ENCODE measurements around the gene BBS9.

The BBS9 gene

GRCh38 chr7:33128990-33129805 lies at the start of gene BBS9:
BBS9 (plus strand) TSS chr7:33129564; CDS start chr7:33146253, 16,689 bp downstream.
- no peaks in the 10 kb centered on the region for H3F3A ChIP-seq (ENCODE audit: low read depth)

DNA sequence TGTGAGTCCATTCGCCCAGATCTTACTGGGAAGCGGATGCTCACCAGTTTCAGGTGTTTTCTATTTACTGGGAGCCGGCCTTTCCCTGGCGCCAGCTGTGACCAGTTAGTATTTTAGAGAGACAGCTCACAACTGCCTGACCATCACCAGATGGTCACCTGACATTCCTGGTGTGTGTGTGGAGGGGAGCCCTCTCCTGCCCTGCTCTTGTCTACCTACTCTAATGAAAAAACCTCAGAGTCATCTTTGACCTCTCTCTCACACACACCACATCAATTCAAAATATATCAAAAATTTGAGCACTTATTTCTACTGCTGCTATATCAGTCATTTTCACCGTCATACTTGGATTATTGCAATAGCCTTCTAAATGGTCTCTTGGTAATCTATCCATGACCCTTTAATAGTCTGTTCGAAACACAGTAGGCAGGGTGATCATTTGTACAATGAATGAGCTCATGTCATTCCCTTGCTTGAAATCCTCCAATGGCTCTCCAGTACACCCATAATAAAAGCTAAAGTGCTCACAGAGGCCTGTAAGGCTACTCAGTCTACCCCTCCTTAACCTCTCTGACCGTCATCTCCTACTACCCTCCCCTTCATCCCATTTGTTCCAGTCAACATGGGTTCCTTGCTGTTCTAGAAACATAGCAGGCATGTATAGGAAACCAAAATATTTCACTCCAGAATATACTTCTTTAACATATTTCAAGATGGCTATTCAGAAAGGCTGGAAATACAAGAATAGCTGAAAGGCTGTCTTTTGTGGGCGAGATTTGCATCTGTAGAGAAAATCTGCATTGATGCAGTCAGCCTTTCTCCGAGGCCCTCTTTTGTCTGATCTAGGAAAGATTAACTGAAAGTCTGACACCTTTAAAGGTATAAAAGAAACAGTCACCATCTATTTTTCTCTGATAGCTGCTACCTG lies 49.3 kb upstream of the BBS9 start:
- Histone ChIP-seq H3K9ac (ENCODE audit: low read depth, low read length, poor library complexity, severe bottlenecking) (no peak overlapping the region), H3K27me3 (ENCODE audit: insufficient read depth, low read length, poor library complexity, severe bottlenecking) (no peaks in the 10 kb centered on the region), H3K9me3 (ENCODE audit: insufficient read depth, low read depth, low read length) (no peaks in the 10 kb centered on the region), H3K9me2 (replicated peaks; ENCODE audit: low read depth, low read length) (no peaks in the 10 kb centered on the region), H3K4me2 (ENCODE audit: low read depth, low read length, poor library complexity, severe bottlenecking) (no peak overlapping the region), H3K4me3 (ENCODE audit: low read length, poor library complexity, severe bottlenecking) (no peak overlapping the region), H4K20me1 (ENCODE audit: insufficient read depth, low read length, poor library complexity, severe bottlenecking) (no peaks in the 10 kb centered on the region), H3K79me2 (ENCODE audit: insufficient read depth, low read length) (no peaks in the 10 kb centered on the region), H3K4me1 (ENCODE audit: insufficient read depth, low read length, poor library complexity, severe bottlenecking) (peaks cover 26% of the 10 kb centered on the region), H3K36me3 (ENCODE audit: insufficient read depth, low read length) (no peaks in the 10 kb centered on the region), H3F3A (ENCODE audit: low read depth) (no peaks in the 10 kb centered on the region), H2AFZ (ENCODE audit: low read length) (no peak overlapping the region)
- no peak for TF ChIP-seq CTCF (conservative IDR thresholded peaks at IDR 0.05; ENCODE audit: low read length)
- no peak for TF ChIP-seq EZH2phosphoT487 (IDR thresholded peaks at IDR 0.05; ENCODE audit: borderline replicate concordance)

More at GRCh38 chr7:33128990-33129805, at the start of gene BBS9:
- H2AFZ ChIP-seq (ENCODE audit: low read length), result peak within 1 kb of the TSS; percentile 98
- no peaks in the 10 kb centered on the region for H3K9me2 ChIP-seq (replicated peaks; ENCODE audit: low read depth, low read length)
- H3K79me2 ChIP-seq (ENCODE audit: insufficient read depth, low read length), result no peaks in the 10 kb centered on the region
- peak within 1 kb of the TSS; percentile 70 for H3K9ac ChIP-seq (ENCODE audit: low read depth, low read length, poor library complexity, severe bottlenecking)
- H3K9me3 ChIP-seq (ENCODE audit: insufficient read depth, low read depth, low read length), result no peaks in the 10 kb centered on the region
- H3K4me2 ChIP-seq (ENCODE audit: low read depth, low read length, poor library complexity, severe bottlenecking), result peak within 1 kb of the TSS; percentile 86
- H3K4me1 ChIP-seq (ENCODE audit: insufficient read depth, low read length, poor library complexity, severe bottlenecking), result peaks cover 5% of the 10 kb centered on the region
- no peaks in the 10 kb centered on the region for H3K27me3 ChIP-seq (ENCODE audit: insufficient read depth, low read length, poor library complexity, severe bottlenecking)
- H4K20me1 ChIP-seq (ENCODE audit: insufficient read depth, low read length, poor library complexity, severe bottlenecking), result no peaks in the 10 kb centered on the region
- H3K4me3 ChIP-seq (ENCODE audit: low read length, poor library complexity, severe bottlenecking), result peak within 1 kb of the TSS; percentile 86
- TF ChIP-seq EZH2phosphoT487 (IDR thresholded peaks at IDR 0.05; ENCODE audit: borderline replicate concordance) (no peak), CTCF (conservative IDR thresholded peaks at IDR 0.05; ENCODE audit: low read length) (no peak)
- no peaks in the 10 kb centered on the region for H3K36me3 ChIP-seq (ENCODE audit: insufficient read depth, low read length)

DNA sequence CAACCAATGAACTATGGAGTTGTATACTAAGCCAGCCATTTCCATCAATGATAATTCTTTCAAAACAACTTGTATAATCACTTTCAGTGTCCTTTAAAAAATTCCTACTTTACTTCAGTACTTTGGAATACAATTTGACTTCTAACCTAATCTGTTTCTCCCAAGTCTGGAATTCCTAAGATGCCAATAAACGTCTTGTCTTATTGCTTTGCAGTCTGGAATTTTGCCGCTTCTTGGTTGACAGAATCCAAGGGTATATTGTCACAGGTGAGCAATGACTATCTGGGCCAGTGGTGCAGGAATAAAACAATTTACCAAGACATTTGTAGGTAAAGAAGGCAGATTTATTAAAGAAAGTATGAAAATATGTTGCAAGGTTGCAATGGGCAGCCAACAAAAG lies 42.0 kb upstream of the BBS9 start:
- no peaks in the 10 kb centered on the region; the same call in 1 of the 2 replicates for H3K36me3 ChIP-seq (ENCODE audit: insufficient read depth, low read length)
- no peaks in the 10 kb centered on the region; the same call in 1 of the 2 replicates for H3K9me3 ChIP-seq (ENCODE audit: insufficient read depth, low read depth, low read length)
- H3K9me2 ChIP-seq (replicated peaks; ENCODE audit: low read depth, low read length), result no peaks in the 10 kb centered on the region
- no peaks in the 10 kb centered on the region for H3K79me2 ChIP-seq (ENCODE audit: insufficient read depth, low read length)
- no peak overlapping the region for H2AFZ ChIP-seq (ENCODE audit: low read length)
- no peaks in the 10 kb centered on the region for H3K4me1 ChIP-seq (ENCODE audit: insufficient read depth, low read length, poor library complexity, severe bottlenecking)
- no peak overlapping the region for H3K9ac ChIP-seq (ENCODE audit: low read depth, low read length, poor library complexity, severe bottlenecking)
- no peaks in the 10 kb centered on the region for H4K20me1 ChIP-seq (ENCODE audit: insufficient read depth, low read length, poor library complexity, severe bottlenecking)
- H3K4me3 ChIP-seq (ENCODE audit: low read length, poor library complexity, severe bottlenecking), result no peak overlapping the region
- no peaks in the 10 kb centered on the region for H3F3A ChIP-seq (ENCODE audit: low read depth)
- H3K27me3 ChIP-seq (ENCODE audit: insufficient read depth, low read length, poor library complexity, severe bottlenecking), result no peaks in the 10 kb centered on the region
- H3K4me2 ChIP-seq (ENCODE audit: low read depth, low read length, poor library complexity, severe bottlenecking), result no peak overlapping the region
- TF ChIP-seq CTCF (conservative IDR thresholded peaks at IDR 0.05; ENCODE audit: low read length), result no peak
- TF ChIP-seq EZH2phosphoT487 (IDR thresholded peaks at IDR 0.05; ENCODE audit: borderline replicate concordance), result no peak

Data from Loucy (cell line).